ENCODE data around the gene PCDH10.
"Not testable (repeated sequence)": the region's sequence is repeated elsewhere in the genome, so short reads cannot be mapped to it uniquely, and the experiment has no call there.

Gene PCDH10

DNA sequence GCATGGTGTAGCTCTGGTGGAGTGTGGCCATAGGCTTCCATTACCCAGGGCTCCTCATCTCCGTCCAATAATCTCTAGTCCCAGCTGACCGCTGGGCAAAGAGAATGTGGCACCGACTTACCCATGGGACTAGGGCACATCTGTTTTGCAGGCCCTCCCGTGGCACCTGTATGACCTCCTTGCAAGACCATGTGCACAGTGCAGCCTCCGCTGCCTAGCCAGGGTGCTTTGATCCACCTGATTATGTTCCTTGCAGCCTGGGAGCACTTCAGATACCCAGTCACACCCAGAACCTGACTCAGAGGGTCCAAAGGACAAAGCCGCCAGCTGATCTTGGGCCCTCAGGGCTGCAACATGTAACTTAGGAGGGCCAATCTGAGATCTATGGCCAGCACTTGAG lies 84.8 kb downstream of the PCDH10 start:
- H3K4me3 ChIP-seq (ENCODE audit: low read length), result no peak overlapping the region
- DNase-seq (ENCODE audit: low read depth), result no peak
- TF ChIP-seq CTCF (IDR thresholded peaks at IDR 0.05; ENCODE audit: insufficient read depth, low read depth, low read length, missing control alignments), result no peak

GRCh38 chr4:133240451-133240850 lies 91.4 kb downstream of the PCDH10 start:
- H3K4me3 ChIP-seq (ENCODE audit: low read length); DNase-seq (ENCODE audit: low read depth): not testable (repeated sequence)
